ELF-1 (cell line): ENCODE data around the gene HCFC1.
"Not testable (repeated sequence)": the region's sequence is repeated elsewhere in the genome, so short reads cannot be mapped to it uniquely, and the experiment has no call there.

Source experiments
- DNase-seq: peaks from one replicate; pipeline ENCODE4 v3.0.0-alpha.2; 2016; ENCODE audit warnings: low read depth, low spot score

Gene HCFC1

DNA sequence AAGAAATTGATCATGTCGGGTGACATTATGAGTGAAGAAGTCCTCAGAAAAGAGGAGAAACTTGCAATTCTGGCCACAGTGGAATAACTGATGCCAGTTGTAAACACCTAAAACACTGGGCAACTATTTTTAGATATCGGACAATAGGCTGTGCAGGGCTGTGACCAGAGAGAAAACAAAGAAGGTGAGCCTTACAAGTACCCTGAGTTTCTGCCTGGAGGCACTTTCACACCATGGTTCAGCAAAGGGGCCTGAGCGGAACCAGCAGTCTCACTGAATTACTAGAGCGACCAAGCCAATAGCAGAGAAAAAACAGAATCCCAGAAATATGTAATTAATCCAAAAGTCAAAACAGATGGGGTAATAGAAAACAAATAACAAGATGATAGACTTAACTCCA, 36.9 kb upstream of the HCFC1 start:
- no peak for DNase-seq

DNA sequence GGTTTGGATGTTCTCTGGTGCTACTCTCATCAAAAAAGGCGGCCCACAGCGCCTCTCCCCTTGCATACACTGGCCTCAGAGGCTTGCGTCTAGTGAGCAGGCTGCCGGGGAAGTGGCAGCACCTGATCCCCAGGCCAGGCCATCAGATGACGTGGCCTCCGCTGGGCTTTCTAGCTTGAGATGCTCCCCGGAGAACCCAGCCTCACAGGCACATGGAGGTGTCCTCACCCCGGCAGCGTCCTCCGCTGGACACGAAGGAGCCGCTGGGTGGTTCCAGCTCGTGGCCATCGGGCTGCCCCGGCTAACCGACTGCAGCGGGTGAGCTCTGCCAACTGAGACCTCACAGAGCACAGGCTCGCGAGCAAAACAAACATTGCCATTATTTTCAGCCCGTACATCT, 35.3 kb upstream of the HCFC1 start:
- DNase-seq, result no peak

GRCh38 chrX:154004315-154004714, 32.7 kb upstream of the HCFC1 start:
- DNase-seq, result no peak

DNA sequence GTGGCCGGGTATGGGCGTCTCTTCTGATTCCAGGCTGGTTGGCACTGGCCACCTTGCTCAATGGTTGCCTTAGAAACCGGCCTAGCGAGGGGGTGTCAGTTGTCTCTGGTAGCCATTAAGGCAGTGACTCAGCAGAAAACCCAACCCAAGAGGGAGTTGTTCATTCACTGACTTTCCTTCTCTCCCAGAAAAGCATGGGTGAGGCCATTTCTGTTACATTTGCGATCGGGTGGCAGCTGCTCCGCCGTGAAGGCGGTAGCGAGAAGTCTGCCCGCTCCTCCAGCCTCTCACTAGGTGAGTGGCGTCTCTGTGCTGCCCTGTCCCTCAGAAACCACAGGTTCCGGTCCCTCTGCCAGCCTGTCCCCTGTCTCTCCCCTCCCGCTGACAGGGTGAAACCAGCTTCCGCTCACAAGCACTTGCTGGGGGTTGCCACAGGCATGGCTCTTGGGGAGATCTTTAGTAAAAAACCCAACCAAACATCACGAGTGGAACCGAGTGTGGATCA, 30.6 kb upstream of the HCFC1 start:
- DNase-seq, result peak; percentile 75

- peak; percentile 77 for DNase-seq
Measured at GRCh38 chrX:154000051-154000450, 28.4 kb upstream of the HCFC1 start.

GRCh38 chrX:153999359-154000037, 27.9 kb upstream of the HCFC1 start:
- DNase-seq, result peak; percentile 65

DNA sequence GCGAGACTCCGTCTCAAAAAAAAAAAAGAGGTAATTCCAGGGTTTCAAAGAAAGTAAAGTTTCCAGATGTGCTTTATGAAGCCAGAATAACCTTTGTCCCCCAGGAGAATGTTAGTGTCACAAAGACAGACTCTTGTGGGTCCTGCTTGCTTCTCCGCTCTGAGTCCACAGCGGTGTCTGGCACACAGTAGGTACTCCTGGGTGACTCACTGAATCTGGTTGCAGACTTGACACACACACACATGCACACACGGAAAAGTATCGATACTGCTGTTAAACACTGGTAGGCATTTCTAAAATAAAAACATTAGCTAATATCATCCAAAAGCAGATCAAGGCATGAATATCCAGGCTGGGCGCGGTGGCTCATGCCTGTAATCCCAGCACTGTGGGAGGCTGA, 23.9 kb upstream of the HCFC1 start:
- no peak for DNase-seq

GRCh38 chrX:153994398-153994797, 22.8 kb upstream of the HCFC1 start:
- DNase-seq, result not testable (repeated sequence)

- no peak for DNase-seq
Measured at GRCh38 chrX:153993978-153994377, 22.4 kb upstream of the HCFC1 start.

- DNase-seq, result no peak
Measured at GRCh38 chrX:153993079-153993478, 21.5 kb upstream of the HCFC1 start.

GRCh38 chrX:153992180-153992579, 20.6 kb upstream of the HCFC1 start:
- DNase-seq, result no peak

- no peak for DNase-seq
Measured at GRCh38 chrX:153991013-153991580, 19.5 kb upstream of the HCFC1 start.

DNA sequence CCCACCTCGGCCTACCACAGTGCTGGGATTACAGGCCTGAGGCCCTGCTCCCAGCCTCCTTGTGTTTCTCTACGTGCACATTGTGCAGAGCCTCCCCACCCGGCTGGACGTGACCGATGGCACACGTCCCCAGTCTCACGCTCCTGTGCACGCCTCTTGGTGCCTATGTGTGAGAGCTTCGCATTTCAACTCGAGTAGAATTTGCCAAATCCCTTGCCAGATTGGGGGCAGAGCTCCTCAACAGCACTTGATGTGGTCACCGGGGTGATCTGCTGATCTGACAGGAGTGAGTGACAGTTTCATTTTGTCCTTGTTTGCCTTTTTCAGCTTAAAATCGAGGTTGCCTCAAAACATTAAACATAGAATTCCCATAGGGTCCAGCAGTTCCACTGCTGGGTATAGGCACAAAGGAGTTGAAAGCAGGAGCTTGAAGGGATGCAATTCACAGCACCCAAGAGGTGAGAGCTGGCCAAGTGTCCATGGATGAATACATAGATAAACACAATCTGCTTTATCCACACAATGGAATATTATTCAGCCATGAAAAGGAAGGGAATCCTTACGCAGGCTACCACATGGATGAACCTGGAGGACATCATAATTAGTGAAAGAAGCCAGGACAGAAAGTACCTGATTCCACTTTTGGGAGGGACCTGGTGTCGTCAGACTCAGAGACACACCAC, 18.5 kb upstream of the HCFC1 start:
- DNase-seq, result no peak

DNA sequence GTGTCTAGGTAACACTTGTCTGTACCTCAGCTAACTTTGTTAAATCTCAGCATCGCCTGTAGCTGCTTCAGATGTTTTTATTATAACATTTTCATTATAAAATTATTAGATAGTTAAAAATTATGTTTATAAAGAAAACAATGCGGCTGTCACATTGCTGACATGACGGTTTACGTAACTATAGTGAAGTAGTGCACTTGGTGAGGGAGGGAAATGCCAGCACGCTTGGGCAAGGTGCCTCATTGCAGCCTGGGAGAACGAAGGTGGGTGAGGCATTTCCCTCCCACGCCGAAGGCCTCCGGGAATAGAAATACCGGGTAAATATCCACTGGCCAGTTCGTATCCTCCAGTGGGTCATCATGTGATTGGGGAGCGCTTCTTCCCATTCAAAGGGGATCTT, 16.9 kb upstream of the HCFC1 start:
- no peak for DNase-seq

- DNase-seq, result no peak
Measured at GRCh38 chrX:153984351-153985178, 12.9 kb upstream of the HCFC1 start.

- DNase-seq, result no peak
Measured at GRCh38 chrX:153983321-153983801, 11.7 kb upstream of the HCFC1 start.

DNA sequence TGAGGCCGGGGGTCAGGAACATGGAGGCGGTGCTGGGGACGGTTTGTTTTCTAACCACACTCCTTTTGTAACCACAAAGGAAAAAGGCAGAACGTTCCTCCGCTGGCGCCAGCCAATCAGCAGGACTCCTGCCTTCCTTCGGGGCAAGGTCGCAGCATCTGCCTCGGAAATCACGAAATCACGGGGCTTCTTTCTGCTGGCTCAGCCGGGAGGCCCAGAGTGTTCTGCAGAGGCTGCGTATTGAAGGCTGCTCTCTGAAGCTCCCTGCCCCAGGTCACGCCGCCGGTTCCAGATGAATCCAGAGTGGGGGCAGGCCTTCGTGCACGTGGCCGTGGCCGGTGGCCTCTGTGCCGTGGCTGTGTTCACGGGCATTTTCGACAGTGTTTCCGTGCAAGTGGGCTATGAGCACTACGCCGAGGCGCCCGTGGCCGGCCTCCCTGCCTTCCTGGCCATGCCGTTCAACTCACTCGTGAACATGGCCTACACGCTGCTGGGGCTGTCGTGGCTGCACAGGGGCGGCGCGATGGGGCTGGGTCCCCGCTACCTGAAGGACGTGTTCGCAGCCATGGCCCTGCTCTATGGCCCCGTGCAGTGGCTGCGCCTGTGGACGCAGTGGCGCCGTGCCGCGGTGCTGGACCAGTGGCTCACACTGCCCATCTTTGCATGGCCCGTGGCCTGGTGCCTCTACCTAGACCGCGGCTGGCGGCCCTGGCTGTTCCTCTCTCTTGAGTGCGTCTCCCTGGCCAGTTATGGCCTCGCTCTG, 10.3 kb upstream of the HCFC1 start:
- DNase-seq, result peak; percentile 83

- peak; percentile 63 for DNase-seq
Measured at GRCh38 chrX:153981231-153981630, 9.6 kb upstream of the HCFC1 start.

- DNase-seq, result not testable (repeated sequence)
Measured at GRCh38 chrX:153980394-153980793, 8.8 kb upstream of the HCFC1 start.

- DNase-seq, result no peak
Measured at GRCh38 chrX:153974726-153975286, 3.2 kb upstream of the HCFC1 start.
